Measurements from ENCODE around the gene NHLH2. TPM values are rescaled to one million over a fixed set of nuclear protein-coding genes. Genes with fewer than 3 reads are reported as not detected.

Gene NHLH2
- total RNA-seq, 4 donors from 2014 or later = 0.21 TPM; not detected in 3

GRCh38 chr1:115793162-115793561, 47.8 kb downstream of the NHLH2 start:
- H3K36me3 ChIP-seq = no peaks in the 10 kb centered on the region
- no peaks in the 10 kb centered on the region for H3K9me3 ChIP-seq
- no peak overlapping the region for H3K4me3 ChIP-seq
- H3K27me3 ChIP-seq = peaks cover 0 to 6% of the 10 kb centered on the region in 2 donors
- no peak overlapping the region for H3K27ac ChIP-seq
- WGBS, 2 donors = 39 to 49% methylated on average over 9 of the region's 9 CpGs
- no peaks in the 10 kb centered on the region for H3K4me1 ChIP-seq
- TF ChIP-seq CTCF (IDR thresholded peaks at IDR 0.05) (no peak), POLR2A (IDR thresholded peaks at IDR 0.05) (no peak), EP300 (IDR thresholded peaks at IDR 0.05) (no peak)
- DNase-seq (ENCODE audit: low spot score in 2 of 2) = no peak

DNA sequence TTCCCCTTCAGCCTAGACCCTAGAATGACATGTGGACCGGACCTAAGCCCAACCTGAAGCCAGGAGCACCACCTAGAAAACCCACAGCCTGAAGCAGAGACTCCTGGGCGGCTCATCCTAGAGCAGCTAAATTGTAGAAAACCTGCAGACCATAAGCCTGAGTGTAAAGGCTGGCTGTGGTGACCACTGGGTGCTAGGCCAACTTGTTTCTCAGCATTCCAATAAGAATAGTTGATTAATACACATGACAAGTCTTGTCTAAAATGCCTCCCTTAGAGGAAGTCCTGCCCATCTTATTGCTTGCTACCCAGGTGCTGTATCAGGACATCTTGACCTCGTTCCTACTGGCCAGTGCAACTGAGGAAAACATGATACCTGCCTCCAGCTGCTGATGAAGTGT, 49.1 kb downstream of the NHLH2 start:
- Histone ChIP-seq H3K9me3 (peaks cover 0 to 6% (median 0%) of the 10 kb centered on the region in 4 donors), H3K4me1 (no peaks in the 10 kb centered on the region), H3K36me3 (no peaks in the 10 kb centered on the region), H3K27me3 (peaks cover 0 to 6% of the 10 kb centered on the region in 2 donors), H3K4me3 (no peak overlapping the region), H3K27ac (no peak overlapping the region)
- 85 to 96% methylated on average over 3 of the region's 3 CpGs for WGBS, 2 donors
- DNase-seq (ENCODE audit: low spot score in 2 of 2) = no peak
- TF ChIP-seq EP300 (IDR thresholded peaks at IDR 0.05) (no peak), CTCF (IDR thresholded peaks at IDR 0.05) (no peak), POLR2A (IDR thresholded peaks at IDR 0.05) (no peak)

GRCh38 chr1:115790846-115791245, 50.1 kb downstream of the NHLH2 start:
- no peaks in the 10 kb centered on the region for H3K4me1 ChIP-seq
- H3K27me3 ChIP-seq = peaks cover 0 to 6% of the 10 kb centered on the region in 2 donors
- no peak overlapping the region for H3K4me3 ChIP-seq
- TF ChIP-seq POLR2A (IDR thresholded peaks at IDR 0.05) (no peak), CTCF (IDR thresholded peaks at IDR 0.05) (no peak), EP300 (IDR thresholded peaks at IDR 0.05) (no peak)
- no peak overlapping the region for H3K27ac ChIP-seq
- peaks cover 0 to 6% (median 0%) of the 10 kb centered on the region in 4 donors for H3K9me3 ChIP-seq
- no peak for DNase-seq (ENCODE audit: low spot score in 2 of 2)
- WGBS, 2 donors = 79 to 83% methylated on average over 6 of the region's 6 CpGs
- no peaks in the 10 kb centered on the region for H3K36me3 ChIP-seq

GRCh38 chr1:115790356-115790755, 50.6 kb downstream of the NHLH2 start:
- TF ChIP-seq CTCF (IDR thresholded peaks at IDR 0.05) (no peak), EP300 (IDR thresholded peaks at IDR 0.05) (no peak), POLR2A (IDR thresholded peaks at IDR 0.05) (no peak)
- no peak overlapping the region for H3K4me3 ChIP-seq
- no peaks in the 10 kb centered on the region for H3K36me3 ChIP-seq
- no peaks in the 10 kb centered on the region for H3K4me1 ChIP-seq
- no peak overlapping the region for H3K27ac ChIP-seq
- H3K27me3 ChIP-seq = peaks cover 0 to 6% of the 10 kb centered on the region in 2 donors
- WGBS, 2 donors = 61 to 71% methylated on average over 3 of the region's 3 CpGs
- H3K9me3 ChIP-seq = peaks cover 0 to 6% (median 0%) of the 10 kb centered on the region in 4 donors
- no peak for DNase-seq (ENCODE audit: low spot score in 2 of 2)

Other genes starting within 250 kb of the NHLH2 start
- gene VANGL1, start 199.2 kb downstream of the NHLH2 start, total RNA-seq = 1 to 10 TPM; 4.5 to 8.8 (median 6.8) TPM
- gene CASQ2, start 72.4 kb downstream of the NHLH2 start, total RNA-seq = 1 to 10 TPM; 3.6 to 7.3 (median 5.8) TPM
- gene SLC22A15, start 135.4 kb upstream of the NHLH2 start, total RNA-seq = 1 to 10 TPM; 1.7 to 8.8 (median 4.8) TPM